OCI-LY3 (cell line): ENCODE measurements around the gene SELENOI.

Experiments used
- CTCF ChIP-seq: fragments of 200-600, 300-600 bp; sonication (generic); IDR thresholded peaks from 2 replicates; pipeline ENCODE4 v1.5.1; 2014; ENCODE audit warnings: antibody characterized with exemption, low read length, low read depth
- EZH2phosphoT487 ChIP-seq: fragments of 200-600 bp; shearing (Covaris generic); IDR thresholded peaks from 2 replicates; pipeline ENCODE4 v1.6.1; 2018; ENCODE audit warnings: antibody characterized with exemption, mixed run types, low read depth

GRCh38 chr2:26325851-26326250 is 20.1 kb upstream of the SELENOI start:
- no peak for TF ChIP-seq CTCF
- no peak for TF ChIP-seq EZH2phosphoT487
